SU-DHL-6 (cell line): Measurements from ENCODE around the gene ATRN.

Experiments
- H2AFZ ChIP-seq: fragments of 200-600 bp; sonication (generic); 2 replicates; pipeline ENCODE4 v1.6.1; 2014; ENCODE audit warnings: low read depth, mild to moderate bottlenecking, moderate library complexity, mixed read lengths, antibody characterized with exemption, low read length; ENCODE audit not compliant: severe bottlenecking
- H3F3A ChIP-seq: fragments of 200-600 bp; shearing (Covaris generic); 2 replicates; pipeline ENCODE4 v1.6.0; 2016; ENCODE audit warnings: antibody characterized with exemption, mild to moderate bottlenecking; ENCODE audit not compliant: insufficient read depth
- H3K27ac ChIP-seq: fragments of 200-600 bp; sonication (generic); 2 replicates; pipeline ENCODE4 v1.5.1; 2016; ENCODE audit warnings: low read depth, mild to moderate bottlenecking, low read length, moderate library complexity, mixed read lengths
- H3K27me3 ChIP-seq: fragments of 200-600 bp; sonication (generic), shearing (Covaris generic); 2 replicates; pipeline ENCODE4 v1.6.0; 2014; ENCODE audit warnings: mild to moderate bottlenecking, low read length
- H3K36me3 ChIP-seq: fragments of 200-600 bp; sonication (generic); 2 replicates; pipeline ENCODE4 v1.6.1; 2014; ENCODE audit warnings: mild to moderate bottlenecking, low read length, mixed read lengths
- H3K4me2 ChIP-seq: fragments of 300-600, 200-600 bp; shearing (Covaris generic), sonication (generic); 2 replicates; pipeline ENCODE4 v1.6.0; 2014; ENCODE audit warnings: low read length, low read depth, mild to moderate bottlenecking; ENCODE audit not compliant: poor library complexity, severe bottlenecking
- H3K4me3 ChIP-seq: fragments of 200-600 bp; sonication (generic); 2 replicates; pipeline ENCODE4 v1.5.1; 2014; ENCODE audit warnings: antibody characterized with exemption, low read length, mild to moderate bottlenecking, mixed read lengths; ENCODE audit not compliant: insufficient read depth, poor library complexity, severe bottlenecking
- H3K79me2 ChIP-seq: fragments of 200-600 bp; sonication (generic); 2 replicates; pipeline ENCODE4 v1.6.1; 2014; ENCODE audit warnings: mild to moderate bottlenecking, low read length, moderate library complexity; ENCODE audit not compliant: insufficient read depth
- H3K9ac ChIP-seq: fragments of 200-600 bp; sonication (generic); 2 replicates; pipeline ENCODE4 v1.7.0; 2014; ENCODE audit warnings: mild to moderate bottlenecking, low read length
- H3K9me2 ChIP-seq: fragments of 200-600 bp; sonication (generic); replicated peaks from 2 replicates; pipeline ENCODE4 v1.6.1; 2014; ENCODE audit warnings: low read length; ENCODE audit not compliant: insufficient read depth
- H3K9me3 ChIP-seq: fragments of 200-600 bp; sonication (generic); 2 replicates; pipeline ENCODE4 v1.6.1; 2014; ENCODE audit warnings: low read length, mixed read lengths; ENCODE audit not compliant: insufficient read depth
- H4K20me1 ChIP-seq: fragments of 200-600 bp; sonication (generic); 2 replicates; pipeline ENCODE4 v1.6.1; 2014; ENCODE audit warnings: low read depth, mild to moderate bottlenecking, antibody characterized with exemption, low read length, moderate library complexity, mixed read lengths
- EZH2phosphoT487 ChIP-seq: fragments of 200-600 bp; sonication (generic), shearing (Covaris generic); conservative IDR thresholded peaks from 2 replicates; pipeline ENCODE4 v1.6.1; 2018; ENCODE audit warnings: mild to moderate bottlenecking, antibody characterized with exemption, low read length, moderate library complexity, mixed read lengths
- TF ChIP-seq, protein P1 (sequence below): fragments of 200-600 bp; sonication (generic); IDR thresholded peaks from one replicate; pipeline ENCODE4 v1.5.1; 2017; ENCODE audit warnings: antibody characterized with exemption, mild to moderate bottlenecking, low read length, moderate library complexity; ENCODE audit not compliant: insufficient read depth, poor library complexity, severe bottlenecking

The ATRN gene

DNA sequence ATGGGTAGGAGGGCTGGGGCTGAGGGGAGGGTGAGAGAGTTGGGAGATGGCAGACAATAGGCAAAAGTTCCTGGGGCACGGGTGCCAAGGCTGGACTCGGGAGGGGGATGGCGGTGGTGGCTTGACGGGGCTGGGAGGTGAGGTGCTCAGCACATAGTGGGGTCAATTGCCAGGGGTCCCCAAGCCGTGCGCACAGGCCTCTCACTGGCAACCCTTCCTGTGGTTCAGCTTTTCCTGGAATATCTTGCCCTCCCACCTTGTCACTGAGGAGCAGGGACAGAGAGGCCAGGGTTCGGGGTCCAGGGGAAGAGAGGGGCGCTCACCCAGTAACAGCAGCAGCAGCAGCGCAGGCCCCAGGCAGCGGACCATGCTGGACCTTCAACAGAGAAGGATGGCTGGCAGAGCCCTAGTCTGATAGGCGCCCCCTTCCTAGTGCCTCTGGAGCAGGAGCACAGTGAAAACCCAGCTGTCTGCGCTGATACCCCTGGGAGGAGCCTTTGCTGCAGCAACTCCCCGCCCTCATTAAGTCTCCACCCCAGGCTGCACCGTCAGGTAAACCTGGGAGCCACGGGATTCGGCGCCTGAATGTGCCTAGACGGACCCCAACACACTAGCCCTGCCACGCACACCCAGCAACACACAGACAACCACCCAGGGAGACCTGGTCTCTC is 192.3 kb downstream of the ATRN start, which contains the start of gene GFRA4:
GFRA4 (minus strand) TSS at position 369 of the 671 bp plus-strand sequence; CDS start at position 369, 0 bp downstream.
- no peak within 1 kb of the TSS for H3K27ac ChIP-seq
- no peak within 1 kb of the TSS for H2AFZ ChIP-seq
- H3K9me2 ChIP-seq: no peaks in the 10 kb centered on the region
- TF ChIP-seq EZH2phosphoT487: no peak
- TF ChIP-seq, protein P1, sequence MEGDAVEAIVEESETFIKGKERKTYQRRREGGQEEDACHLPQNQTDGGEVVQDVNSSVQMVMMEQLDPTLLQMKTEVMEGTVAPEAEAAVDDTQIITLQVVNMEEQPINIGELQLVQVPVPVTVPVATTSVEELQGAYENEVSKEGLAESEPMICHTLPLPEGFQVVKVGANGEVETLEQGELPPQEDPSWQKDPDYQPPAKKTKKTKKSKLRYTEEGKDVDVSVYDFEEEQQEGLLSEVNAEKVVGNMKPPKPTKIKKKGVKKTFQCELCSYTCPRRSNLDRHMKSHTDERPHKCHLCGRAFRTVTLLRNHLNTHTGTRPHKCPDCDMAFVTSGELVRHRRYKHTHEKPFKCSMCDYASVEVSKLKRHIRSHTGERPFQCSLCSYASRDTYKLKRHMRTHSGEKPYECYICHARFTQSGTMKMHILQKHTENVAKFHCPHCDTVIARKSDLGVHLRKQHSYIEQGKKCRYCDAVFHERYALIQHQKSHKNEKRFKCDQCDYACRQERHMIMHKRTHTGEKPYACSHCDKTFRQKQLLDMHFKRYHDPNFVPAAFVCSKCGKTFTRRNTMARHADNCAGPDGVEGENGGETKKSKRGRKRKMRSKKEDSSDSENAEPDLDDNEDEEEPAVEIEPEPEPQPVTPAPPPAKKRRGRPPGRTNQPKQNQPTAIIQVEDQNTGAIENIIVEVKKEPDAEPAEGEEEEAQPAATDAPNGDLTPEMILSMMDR: no peak
- no peaks in the 10 kb centered on the region for H3F3A ChIP-seq
- H3K9me3 ChIP-seq: no peaks in the 10 kb centered on the region
- no peaks in the 10 kb centered on the region for H3K27me3 ChIP-seq
- H3K4me2 ChIP-seq: no peak within 1 kb of the TSS
- no peak within 1 kb of the TSS for H3K4me3 ChIP-seq
- H3K9ac ChIP-seq: no peak within 1 kb of the TSS
- H4K20me1 ChIP-seq: no peaks in the 10 kb centered on the region
- no peaks in the 10 kb centered on the region for H3K36me3 ChIP-seq
- no peaks in the 10 kb centered on the region for H3K79me2 ChIP-seq

DNA sequence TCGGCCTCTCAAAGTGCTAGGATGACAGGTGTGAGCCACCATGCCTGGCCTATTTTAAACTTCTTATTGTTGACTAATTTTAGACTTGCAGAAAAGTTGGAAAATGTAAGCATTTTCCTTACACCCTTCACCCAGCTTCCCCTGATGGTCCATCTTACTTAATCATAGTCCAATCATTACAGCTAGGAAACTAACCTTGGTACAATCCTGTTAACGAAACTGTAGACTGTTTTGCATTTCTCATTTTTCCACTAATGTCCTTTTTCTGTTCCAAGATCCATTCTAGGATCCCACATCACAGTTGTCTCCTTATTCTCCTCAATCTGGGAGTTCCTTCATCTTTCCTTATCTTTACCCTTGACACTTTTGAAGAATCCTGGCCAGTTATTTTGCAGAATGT is 193.0 kb downstream of the ATRN start:
- TF ChIP-seq, protein P1: no peak
- no peak for TF ChIP-seq EZH2phosphoT487
- H3K79me2 ChIP-seq: no peaks in the 10 kb centered on the region
- no peaks in the 10 kb centered on the region for H3K9me2 ChIP-seq
- H3K27ac ChIP-seq: no peak overlapping the region
- H4K20me1 ChIP-seq: no peaks in the 10 kb centered on the region
- no peaks in the 10 kb centered on the region for H3K36me3 ChIP-seq
- no peak overlapping the region for H3K4me3 ChIP-seq
- no peak overlapping the region for H3K4me2 ChIP-seq
- H3K27me3 ChIP-seq: no peaks in the 10 kb centered on the region
- H2AFZ ChIP-seq: no peak overlapping the region
- no peak overlapping the region for H3K9ac ChIP-seq
- H3K9me3 ChIP-seq: no peaks in the 10 kb centered on the region
- H3F3A ChIP-seq: no peaks in the 10 kb centered on the region

DNA sequence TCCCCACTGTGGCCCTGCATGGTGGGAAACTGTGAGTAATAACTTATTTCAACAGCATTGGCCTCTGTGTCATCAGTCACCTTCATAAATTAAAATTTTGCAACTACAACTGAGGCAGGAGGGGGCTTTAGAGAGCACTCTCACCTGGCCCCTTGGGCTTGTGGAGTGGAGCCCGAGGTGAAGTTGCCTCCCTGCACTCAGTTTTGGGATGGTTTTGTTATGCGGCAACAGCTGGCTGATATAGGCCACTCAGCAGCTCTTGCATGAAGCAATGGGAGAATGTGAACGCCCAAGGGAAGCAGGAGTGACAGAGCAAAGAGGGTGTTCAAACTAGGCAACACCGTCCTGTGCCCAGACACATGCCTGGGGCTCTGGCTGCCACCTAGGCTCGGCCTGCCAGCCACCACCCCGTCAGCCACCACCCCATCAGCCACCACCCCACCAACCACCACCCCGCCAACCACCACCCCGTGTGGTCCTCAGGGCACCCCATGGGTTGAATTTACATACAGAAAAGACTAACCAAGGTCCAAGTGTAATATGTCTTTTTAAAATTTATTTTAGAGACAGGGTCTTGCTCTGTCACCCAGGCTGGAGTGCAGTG is 196.7 kb downstream of the ATRN start:
- Histone ChIP-seq H3K9ac (no peak overlapping the region), H3F3A (no peaks in the 10 kb centered on the region), H3K36me3 (no peaks in the 10 kb centered on the region), H2AFZ (no peak overlapping the region), H3K9me3 (no peaks in the 10 kb centered on the region), H4K20me1 (no peaks in the 10 kb centered on the region), H3K79me2 (no peaks in the 10 kb centered on the region), H3K4me2 (no peak overlapping the region), H3K9me2 (no peaks in the 10 kb centered on the region), H3K4me3 (no peak overlapping the region), H3K27me3 (no peaks in the 10 kb centered on the region), H3K27ac (no peak overlapping the region)
- TF ChIP-seq, protein P1: no peak
- TF ChIP-seq EZH2phosphoT487: no peak
